H1 (cell line): Measurements from ENCODE around the gene TOPORS. TPM values are rescaled to one million over a fixed set of nuclear protein-coding genes. Genes with fewer than 3 reads are reported as not detected.

ENCODE experiments used
- CTCF ChIA-PET: fragments of 300-600 bp; sonication (Branson Sonifier 250); formaldehyde crosslinking; loops from one replicate; lab custom pipeline; 2021; ENCODE audit not compliant: partially characterized antibody; lab: Charles Lee
- POLR2A ChIA-PET: fragments of 300-600 bp; sonication (Branson Sonifier 250); formaldehyde crosslinking; loops from one replicate; lab custom pipeline; 2021; ENCODE audit warnings: inconsistent platforms; ENCODE audit not compliant: partially characterized antibody; lab: Charles Lee
- DNase-seq, 2 experiments: peaks; one replicate each; pipeline versions ENCODE4 v3.0.0 to v3.0.0-alpha.2; 2010 to 2022; ENCODE audit warnings: low spot score in 2 of 2, low read depth in 1 of 2, mixed read lengths in 1 of 2
- FAIRE-seq: peaks from 2 replicates; lab custom pipeline; 2011; peaks lifted over from hg19 to GRCh38; lab: Jason Lieb, UNC
- H2AFZ ChIP-seq: 2 replicates; pipeline ENCODE4 v1.8.1; 2012; ENCODE audit warnings: low read length, inconsistent platforms
- H2AK5ac ChIP-seq: 2 replicates; pipeline ENCODE4 v1.6.1; 2013; ENCODE audit warnings: low read depth, low read length
- H2BK120ac ChIP-seq: replicated peaks from 2 replicates; pipeline ENCODE3; 2013; ENCODE audit warnings: low read depth, low read length, inconsistent platforms
- H2BK12ac ChIP-seq: 2 replicates; pipeline ENCODE4 v1.6.1; 2013; ENCODE audit warnings: low read depth, low read length
- H2BK15ac ChIP-seq: 2 replicates; pipeline ENCODE4 v1.6.1; 2013; ENCODE audit warnings: low read length
- H2BK20ac ChIP-seq: 2 replicates; pipeline ENCODE4 v1.6.1; 2013; ENCODE audit warnings: low read length
- H2BK5ac ChIP-seq: 2 replicates; pipeline ENCODE4 v1.6.1; 2013; ENCODE audit warnings: low read depth, low read length
- H3K14ac ChIP-seq: 2 replicates; pipeline ENCODE4 v1.6.1; 2013; ENCODE audit warnings: inconsistent platforms; ENCODE audit not compliant: insufficient read length
- H3K18ac ChIP-seq: 2 replicates; pipeline ENCODE4 v1.6.1; 2013; ENCODE audit warnings: low read length; ENCODE audit errors: extremely low read depth
- H3K23ac ChIP-seq: 2 replicates; pipeline ENCODE4 v1.6.1; 2013; ENCODE audit warnings: inconsistent platforms; ENCODE audit not compliant: insufficient read length
- H3K23me2 ChIP-seq: 2 replicates; pipeline ENCODE4 v1.6.1; 2013; ENCODE audit warnings: low read depth, low read length
- H3K27ac ChIP-seq: 2 replicates; pipeline ENCODE4 v1.6.1; 2011; ENCODE audit warnings: low read depth, low read length, inconsistent platforms
- H3K27me3 ChIP-seq, 4 experiments: replicated peaks in 1 of 4; 1 replicate in 1 of 4; 2 replicates in 3 of 4; pipeline versions ENCODE4 v1.6.1 to v1.8.1; 2011 to 2013; ENCODE audit warnings: low read length in 3 of 4, mild to moderate bottlenecking in 3 of 4, inconsistent platforms in 2 of 4, mixed read lengths in 2 of 4, moderate library complexity in 1 of 4; ENCODE audit not compliant: control insufficient read depth in 3 of 4, insufficient read depth in 3 of 4; ENCODE audit errors: extremely low read depth in 1 of 4
- H3K36me3 ChIP-seq, 4 experiments: 2 replicates each; pipeline versions ENCODE4 v1.6.1 to v1.8.1; 2011 to 2013; ENCODE audit warnings: mild to moderate bottlenecking in 4 of 4, low read length in 3 of 4, moderate library complexity in 2 of 4, control low read depth in 1 of 4, inconsistent platforms in 1 of 4; ENCODE audit not compliant: insufficient read depth in 4 of 4, control insufficient read depth in 2 of 4
- H3K4ac ChIP-seq: replicated peaks from 2 replicates; pipeline ENCODE3; 2013; ENCODE audit warnings: low read length, low read depth, mixed read lengths, inconsistent platforms; ENCODE audit not compliant: insufficient read length
- H3K4me1 ChIP-seq, 4 experiments: replicated peaks in 1 of 4; 1 replicate in 1 of 4; 2 replicates in 3 of 4; pipeline versions ENCODE4 v1.6.1 to v1.8.1; 2011 to 2013; ENCODE audit warnings: low read length in 3 of 4, inconsistent platforms in 2 of 4, mixed read lengths in 1 of 4; ENCODE audit not compliant: insufficient read depth in 4 of 4, control insufficient read depth in 3 of 4
- H3K4me2 ChIP-seq, 2 experiments: 2 replicates each; pipeline versions ENCODE4 v1.6.1 to v1.8.1; 2011 to 2013; ENCODE audit warnings: low read depth in 2 of 2, low read length in 2 of 2, control low read depth in 1 of 2, inconsistent platforms in 1 of 2, mild to moderate bottlenecking in 1 of 2; ENCODE audit not compliant: insufficient read depth in 1 of 2
- H3K4me3 ChIP-seq, 4 experiments: fragments of 200-600, 300-600 bp in 1 of 4; sonication (generic), shearing (Covaris generic), sonication (Bioruptor Twin) in 1 of 4; 2 replicates each; pipeline versions ENCODE4 v1.5.1 to v1.8.1; 2011 to 2016; ENCODE audit warnings: low read length in 4 of 4, low read depth in 3 of 4, control low read depth in 2 of 4, inconsistent platforms in 2 of 4, mild to moderate bottlenecking in 2 of 4, mixed read lengths in 1 of 4, moderate library complexity in 1 of 4; ENCODE audit not compliant: insufficient read depth in 2 of 4; ENCODE audit errors: extremely low read depth in 1 of 4
- H3K56ac ChIP-seq: replicated peaks from 2 replicates; pipeline ENCODE3; 2013; ENCODE audit warnings: low read depth, mild to moderate bottlenecking, mixed read lengths, low read length, inconsistent platforms; ENCODE audit not compliant: insufficient read length
- H3K79me1 ChIP-seq: 2 replicates; pipeline ENCODE4 v1.6.1; 2013; ENCODE audit warnings: low read depth, low read length, control low read depth
- H3K79me2 ChIP-seq, 2 experiments: 2 replicates each; pipeline versions ENCODE4 v1.6.1 to v1.8.1; 2012 to 2013; ENCODE audit warnings: low read length in 2 of 2, mild to moderate bottlenecking in 2 of 2, inconsistent platforms in 1 of 2; ENCODE audit not compliant: insufficient read depth in 2 of 2, control insufficient read depth in 1 of 2
- H3K9ac ChIP-seq, 4 experiments: replicated peaks in 1 of 4; 1 replicate in 1 of 4; 2 replicates in 3 of 4; pipeline versions ENCODE4 v1.6.1 to v1.8.1; 2011 to 2013; ENCODE audit warnings: low read depth in 3 of 4, low read length in 3 of 4, control low read depth in 2 of 4, mild to moderate bottlenecking in 2 of 4, moderate library complexity in 2 of 4, inconsistent platforms in 1 of 4; ENCODE audit errors: extremely low read depth in 1 of 4
- H3K9me3 ChIP-seq, 2 experiments: 2 replicates each; pipeline versions ENCODE4 v1.6.1 to v1.8.1; 2012 to 2013; ENCODE audit warnings: mild to moderate bottlenecking in 2 of 2, moderate library complexity in 2 of 2, control low read depth in 1 of 2, inconsistent platforms in 1 of 2, low read depth in 1 of 2, low read length in 1 of 2, mixed read lengths in 1 of 2; ENCODE audit not compliant: insufficient read depth in 2 of 2
- H4K20me1 ChIP-seq, 2 experiments: replicated peaks in 1 of 2; 2 replicates each; pipeline versions ENCODE3 to v1.8.1; 2011 to 2013; ENCODE audit warnings: inconsistent platforms in 2 of 2, low read length in 2 of 2, mild to moderate bottlenecking in 1 of 2; ENCODE audit not compliant: insufficient read depth in 2 of 2, control insufficient read depth in 1 of 2
- H4K5ac ChIP-seq: 2 replicates; pipeline ENCODE4 v1.6.1; 2013; ENCODE audit warnings: low read length, low read depth, mixed read lengths, inconsistent platforms; ENCODE audit not compliant: insufficient read length
- H4K8ac ChIP-seq: 2 replicates; pipeline ENCODE4 v1.8.0; 2013; ENCODE audit warnings: mild to moderate bottlenecking, moderate library complexity, low read length, inconsistent platforms; ENCODE audit not compliant: insufficient read depth; ENCODE audit errors: extremely low read depth
- H4K91ac ChIP-seq: replicated peaks from 2 replicates; pipeline ENCODE3; 2013; ENCODE audit warnings: low read length, mixed read lengths, inconsistent platforms; ENCODE audit not compliant: insufficient read length
- ATF3 ChIP-seq: IDR thresholded peaks from 2 replicates; pipeline ENCODE4 v1.6.1; 2011; ENCODE audit warnings: low read depth, mild to moderate bottlenecking, low read length; ENCODE audit not compliant: insufficient read depth
- EGR1 ChIP-seq: IDR thresholded peaks from 2 replicates; pipeline ENCODE4 v1.6.1; 2011; ENCODE audit warnings: low read depth, low read length, borderline replicate concordance
- PHF8 ChIP-seq: fragments of 200-600 bp; sonication (generic); conservative IDR thresholded peaks from 2 replicates; pipeline ENCODE4 v1.7.1; 2012; ENCODE audit warnings: low read depth, mild to moderate bottlenecking, inconsistent platforms, low read length, moderate library complexity
- RXRA ChIP-seq: IDR thresholded peaks from 2 replicates; pipeline ENCODE4 v1.6.1; 2011; ENCODE audit warnings: low read depth, mild to moderate bottlenecking, low read length, moderate library complexity; ENCODE audit not compliant: insufficient read depth
- SP2 ChIP-seq: IDR thresholded peaks from 2 replicates; pipeline ENCODE4 v1.6.1; 2012; ENCODE audit warnings: mild to moderate bottlenecking, low read length, inconsistent platforms
- WGBS, 2 experiments: shearing (Covaris generic) in 1 of 2; methylation state at CpG; one replicate each; pipeline versions ENCODE4 v1.1.6 to v1.1.7; 2013 to 2015; ENCODE audit warnings: low lambda C conversion rate in 2 of 2, mixed read lengths in 2 of 2, inconsistent platforms in 1 of 2, low coverage in 1 of 2, missing lambda C conversion rate in 1 of 2; ENCODE audit not compliant: insufficient replicate concordance in 2 of 2, insufficient coverage in 1 of 2, insufficient read length in 1 of 2; ENCODE audit errors: extremely low coverage in 1 of 2, missing lambda C conversion rate in 1 of 2; 5-methylcytosine and 5-hydroxymethylcytosine counted together
- polyA plus RNA-seq, 7 experiments: library from polyadenylated mRNA; depleted of rRNA in 3 of 7; stranded (reverse) in 5 of 7; unstranded in 2 of 7; fragments of >200 nt in 5 of 7; fragments of 200-250 nt in 2 of 7; gene quantifications; 1 replicate in 5 of 7; 2 replicates in 1 of 7; 4 replicates in 1 of 7; pipeline versions ENCODE4 v1.2.1 to v1.2.3, GENCODE V29; 2011 to 2013; ENCODE audit warnings: missing spikeins in 2 of 7, mixed read lengths in 2 of 7
- total RNA-seq: library from RNA; stranded (reverse); fragmentation: NEBNext Ultra II Directional; extraction: Animal tissue kit (Norgen Biotek cat#: 25700); gene quantifications from 2 replicates; pipeline ENCODE4 v1.2.1, GENCODE V29; 2021

Gene TOPORS
- total and polyA plus RNA-seq, 2 of the 8 experiments (the other 6 are each of a cell fraction or from before 2014, with no cell fraction given) = 10.3 to 30.7 TPM

DNA sequence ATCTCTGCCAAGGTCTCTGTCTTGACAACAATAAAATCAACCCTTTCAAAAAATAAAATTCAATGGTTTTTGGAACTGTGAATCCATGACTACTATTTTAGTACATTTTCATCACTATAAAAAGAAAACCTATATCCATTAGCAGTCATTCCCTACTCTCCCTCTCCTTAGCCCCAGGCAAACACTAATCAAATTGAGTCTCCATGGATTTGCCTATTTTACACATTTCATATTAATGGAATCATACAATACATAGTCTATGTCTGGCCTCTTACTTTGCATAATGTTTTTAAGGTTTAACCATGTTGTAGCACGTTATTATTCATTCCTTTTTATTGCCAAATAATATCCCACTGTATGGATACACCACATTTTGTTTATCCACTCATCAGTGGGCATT, 50.5 kb downstream of the TOPORS start:
- no peak overlapping the region for H4K8ac ChIP-seq
- no peaks in the 10 kb centered on the region for H3K79me2 ChIP-seq
- 89% methylated on average over 1 of the region's 1 CpG; no CpG with 5 or more reads in 1 of the 2 experiments for WGBS, 2 experiments
- H3K23me2 ChIP-seq = no peaks in the 10 kb centered on the region
- H2BK20ac ChIP-seq = no peak overlapping the region
- TF ChIP-seq SP2 = no peak
- TF ChIP-seq RXRA = no peak
- no peak for TF ChIP-seq EGR1
- no peak for TF ChIP-seq ATF3
- TF ChIP-seq PHF8 = no peak
- H3K56ac ChIP-seq = no peak overlapping the region
- no peak overlapping the region for H2BK12ac ChIP-seq
- H3K4me2 ChIP-seq = no peak overlapping the region
- FAIRE-seq (no peak), DNase-seq (no peak)
- H4K91ac ChIP-seq = no peak overlapping the region
- no peak overlapping the region for H2AK5ac ChIP-seq
- no peaks in the 10 kb centered on the region for H3K27me3 ChIP-seq
- H4K5ac ChIP-seq = no peak overlapping the region
- peaks cover 0 to 7% (median 2%) of the 10 kb centered on the region in 4 experiments; a peak in 3 of 7 replicates for H3K4me1 ChIP-seq
- CTCF ChIA-PET = interaction anchor here (1.1 kb wide), 1 partner anchor 24 kb away, joined by 5 read pairs; the partner anchor contains the start of gene RIGI
- H3K14ac ChIP-seq = no peak overlapping the region
- no peak overlapping the region for H2BK120ac ChIP-seq
- H3K9ac ChIP-seq = no peak overlapping the region
- no peaks in the 10 kb centered on the region for H3K9me3 ChIP-seq
- no peak overlapping the region for H2BK15ac ChIP-seq
- no peaks in the 10 kb centered on the region for H3K79me1 ChIP-seq
- H3K4me3 ChIP-seq = no peak overlapping the region
- H3K23ac ChIP-seq = no peak overlapping the region
- peaks cover 0 to 4% (median 0%) of the 10 kb centered on the region in 4 experiments; a peak in 2 of 8 replicates for H3K36me3 ChIP-seq
- no peaks in the 10 kb centered on the region for H4K20me1 ChIP-seq
- no peak overlapping the region for H3K18ac ChIP-seq
- H2BK5ac ChIP-seq = no peak overlapping the region
- H3K4ac ChIP-seq = no peak overlapping the region
- POLR2A ChIA-PET = interaction anchor here (1.2 kb wide), 1 partner anchor 117 kb away, joined by 3 read pairs; the partner anchor contains the start of gene ACO1
- no peak overlapping the region for H2AFZ ChIP-seq
- no peak overlapping the region for H3K27ac ChIP-seq
